ENCODE measurements around the gene MTMR6.
A peak's percentile ranks its signal among the peaks of the same experiment; 100 is the strongest.

Gene MTMR6

GRCh38 chr13:25310891-25311290 is 23.6 kb upstream of the MTMR6 start:
- TF ChIP-seq, protein P1, sequence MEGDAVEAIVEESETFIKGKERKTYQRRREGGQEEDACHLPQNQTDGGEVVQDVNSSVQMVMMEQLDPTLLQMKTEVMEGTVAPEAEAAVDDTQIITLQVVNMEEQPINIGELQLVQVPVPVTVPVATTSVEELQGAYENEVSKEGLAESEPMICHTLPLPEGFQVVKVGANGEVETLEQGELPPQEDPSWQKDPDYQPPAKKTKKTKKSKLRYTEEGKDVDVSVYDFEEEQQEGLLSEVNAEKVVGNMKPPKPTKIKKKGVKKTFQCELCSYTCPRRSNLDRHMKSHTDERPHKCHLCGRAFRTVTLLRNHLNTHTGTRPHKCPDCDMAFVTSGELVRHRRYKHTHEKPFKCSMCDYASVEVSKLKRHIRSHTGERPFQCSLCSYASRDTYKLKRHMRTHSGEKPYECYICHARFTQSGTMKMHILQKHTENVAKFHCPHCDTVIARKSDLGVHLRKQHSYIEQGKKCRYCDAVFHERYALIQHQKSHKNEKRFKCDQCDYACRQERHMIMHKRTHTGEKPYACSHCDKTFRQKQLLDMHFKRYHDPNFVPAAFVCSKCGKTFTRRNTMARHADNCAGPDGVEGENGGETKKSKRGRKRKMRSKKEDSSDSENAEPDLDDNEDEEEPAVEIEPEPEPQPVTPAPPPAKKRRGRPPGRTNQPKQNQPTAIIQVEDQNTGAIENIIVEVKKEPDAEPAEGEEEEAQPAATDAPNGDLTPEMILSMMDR (conservative IDR thresholded peaks at IDR 0.05; ENCODE audit: low read depth, low read length): no peak
- no peak for DNase-seq (ENCODE audit: low read depth)
- H3K4me3 ChIP-seq (ENCODE audit: low read depth, low read length): no peak overlapping the region

DNA sequence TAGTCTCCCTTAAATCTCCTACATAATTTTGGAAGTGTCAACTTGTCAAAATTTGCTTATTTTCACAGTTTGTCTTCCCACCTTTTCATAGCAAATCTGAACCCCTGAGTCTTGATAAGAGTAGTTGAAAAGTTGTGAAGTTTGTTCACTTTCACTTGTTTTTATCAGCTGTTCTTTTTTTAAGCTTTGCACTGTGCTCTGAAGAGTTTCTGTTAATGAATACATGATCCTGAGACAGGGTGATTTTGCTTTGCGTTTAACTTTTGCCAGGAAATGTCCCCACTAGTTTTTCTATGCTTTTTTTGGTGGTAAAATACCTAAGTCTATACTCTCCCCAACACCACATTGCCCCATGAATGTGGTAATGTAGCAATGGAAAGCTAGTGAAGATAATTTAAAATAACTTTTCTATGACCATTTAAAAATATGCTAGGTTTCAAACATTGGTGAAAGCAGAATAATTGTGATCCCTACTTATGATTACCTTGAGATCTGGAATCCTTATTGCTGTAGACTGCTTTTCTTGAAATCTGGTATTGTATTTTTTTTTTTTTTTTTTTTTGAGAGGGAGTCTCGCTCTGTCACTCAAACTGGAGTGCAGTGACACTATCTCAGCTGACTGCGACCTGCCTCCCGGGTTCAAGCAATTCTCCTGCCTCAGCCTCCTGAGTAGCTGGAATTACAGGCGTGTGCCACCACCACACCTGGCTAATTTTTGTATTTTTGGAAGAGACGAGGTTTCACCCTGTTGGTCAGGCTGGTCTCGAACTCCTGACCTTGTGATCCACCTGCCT is 19.6 kb upstream of the MTMR6 start:
- H3K4me3 ChIP-seq (ENCODE audit: low read depth, low read length): no peak overlapping the region
- TF ChIP-seq, protein P1 (conservative IDR thresholded peaks at IDR 0.05; ENCODE audit: low read depth, low read length): no peak
- DNase-seq (ENCODE audit: low read depth): no peak

- TF ChIP-seq, protein P1 (conservative IDR thresholded peaks at IDR 0.05; ENCODE audit: low read depth, low read length): no peak
- H3K4me3 ChIP-seq (ENCODE audit: low read depth, low read length): peak overlapping the region; percentile 86
- DNase-seq (ENCODE audit: low read depth): no peak
Measured at GRCh38 chr13:25302121-25302520, 14.8 kb upstream of the MTMR6 start.

- peak; percentile 97 for DNase-seq (ENCODE audit: low read depth)
- TF ChIP-seq, protein P1 (conservative IDR thresholded peaks at IDR 0.05; ENCODE audit: low read depth, low read length): no peak
- H3K4me3 ChIP-seq (ENCODE audit: low read depth, low read length): peak within 1 kb of the TSS; percentile 86
Measured at GRCh38 chr13:25301347-25302113, 14.2 kb upstream of the MTMR6 start, which contains the start of gene NUP58. Gene NUP58 (plus strand): TSS chr13:25301625. CDS start chr13:25301774, 149 bp downstream.

- DNase-seq (ENCODE audit: low read depth): peak; percentile 24
Measured at GRCh38 chr13:25300861-25301346, 13.6 kb upstream of the MTMR6 start.

DNA sequence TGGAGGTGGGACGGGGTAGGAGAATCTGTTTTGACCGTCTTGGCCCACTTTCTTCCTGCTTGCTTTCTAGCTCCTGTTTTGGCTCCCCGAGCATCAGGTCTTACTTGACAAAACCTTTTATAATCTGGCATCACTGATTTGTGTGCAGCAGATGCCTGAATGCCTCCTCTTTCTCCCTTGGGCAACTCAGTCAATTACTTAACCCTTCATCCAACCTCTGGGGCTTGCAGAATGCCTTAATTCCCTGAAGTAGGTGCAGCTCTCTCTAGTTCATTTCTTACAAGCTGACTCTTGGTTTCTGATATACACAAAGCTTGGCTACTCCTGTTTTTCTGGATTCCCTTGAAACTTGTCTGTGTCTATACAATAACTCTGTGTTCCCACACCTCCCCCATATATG is 8.4 kb upstream of the MTMR6 start:
- TF ChIP-seq, protein P1 (conservative IDR thresholded peaks at IDR 0.05; ENCODE audit: low read depth, low read length): no peak
- no peak overlapping the region for H3K4me3 ChIP-seq (ENCODE audit: low read depth, low read length)
- DNase-seq (ENCODE audit: low read depth): no peak

More at GRCh38 chr13:25300861-25301346, 13.6 kb upstream of the MTMR6 start:
- peak overlapping the region; percentile 86 for H3K4me3 ChIP-seq (ENCODE audit: low read depth, low read length)
- TF ChIP-seq, protein P1 (conservative IDR thresholded peaks at IDR 0.05; ENCODE audit: low read depth, low read length): no peak
